GM21447 (cell line): ENCODE measurements around the gene MBD4.
"Not testable (repeated sequence)": the region's sequence is repeated elsewhere in the genome, so short reads cannot be mapped to it uniquely, and the experiment has no call there.

ENCODE experiments used
- ATAC-seq: cut with Tn5 transposase; IDR thresholded peaks from one replicate; pipeline ENCODE4 v1.9.1; 2021; ENCODE audit not compliant: unreplicated experiment

MBD4 gene

DNA sequence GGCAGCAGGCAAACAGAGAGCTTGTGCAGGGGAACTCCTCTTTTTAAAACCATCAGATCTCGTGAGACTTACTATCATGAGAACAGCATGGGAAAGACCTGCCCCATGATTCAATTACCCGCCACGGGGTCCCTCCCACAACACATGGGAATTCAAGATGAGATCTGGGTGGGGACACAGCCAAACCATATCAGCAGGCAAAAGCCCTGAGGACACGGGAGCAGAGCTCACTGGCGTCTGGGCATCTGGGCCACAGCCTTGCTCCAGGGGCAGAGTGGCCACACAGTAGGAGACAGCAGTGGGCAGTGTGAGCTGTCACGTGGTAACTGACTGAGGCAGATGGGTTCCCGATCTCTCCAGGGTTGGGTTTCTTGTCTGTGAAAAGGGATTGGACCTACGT lies 54.2 kb downstream of the MBD4 start:
- not testable (repeated sequence) for ATAC-seq

- no peak for ATAC-seq
These were observed 55.0 kb downstream of the MBD4 start for GRCh38 chr3:129384594-129385323.

DNA sequence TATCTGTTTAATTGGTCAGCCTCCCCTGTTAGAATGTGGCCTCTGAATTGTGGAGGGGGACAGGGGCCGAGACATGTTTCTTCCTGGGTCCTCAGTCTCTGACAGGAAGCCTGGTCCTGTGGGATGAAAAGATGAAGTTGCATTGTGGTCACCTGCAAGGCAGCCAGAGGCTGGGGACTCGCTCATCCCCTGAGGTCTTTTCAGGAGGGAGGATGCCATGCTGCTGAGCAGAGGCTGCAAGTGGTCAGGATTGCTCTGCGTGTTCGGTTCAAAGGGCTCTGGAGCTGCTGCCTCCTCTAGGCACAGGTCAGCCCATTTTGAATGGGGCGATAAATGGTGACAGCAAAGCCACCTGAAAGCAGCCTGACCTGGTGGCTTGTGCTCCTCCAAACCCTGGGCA lies 55.6 kb downstream of the MBD4 start:
- ATAC-seq = not testable (repeated sequence)

- ATAC-seq = peak; percentile 80
These were observed 56.4 kb downstream of the MBD4 start for GRCh38 chr3:129383292-129383860.

DNA sequence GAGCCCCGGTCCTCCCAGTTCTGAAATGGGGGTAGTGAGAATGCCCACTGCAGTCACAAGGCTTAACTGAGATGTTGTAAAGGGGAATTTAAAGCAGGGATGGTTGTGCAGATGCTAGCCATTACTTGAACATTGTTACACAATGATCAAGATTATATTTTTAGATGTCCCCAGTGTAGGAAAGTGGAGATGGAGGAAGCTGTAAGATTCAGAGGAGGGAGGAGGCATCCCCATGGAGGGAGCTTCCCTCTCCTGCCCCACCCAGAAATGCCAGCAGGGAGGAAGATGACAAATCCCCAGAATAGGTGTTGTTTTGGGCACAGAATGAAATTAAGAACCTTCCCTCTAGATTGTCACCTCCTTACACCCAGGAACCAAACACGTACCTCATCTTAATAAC lies 57.4 kb downstream of the MBD4 start:
- ATAC-seq = no peak
